NB4 (cell line): Measurements from ENCODE around the gene HSPBP1.

ENCODE experiments used
- POLR2A ChIP-seq: IDR thresholded peaks from 2 replicates; pipeline ENCODE4 v1.6.1; 2011; ENCODE audit warnings: mild to moderate bottlenecking; ENCODE audit not compliant: insufficient read length; ENCODE audit errors: extremely low read depth
- TF ChIP-seq, protein P1 (sequence below): IDR thresholded peaks from one replicate; pipeline ENCODE4 v1.5.1; 2012; ENCODE audit warnings: low read depth, low read length
- TF ChIP-seq, protein P2 (sequence below): IDR thresholded peaks from 2 replicates; pipeline ENCODE4 v1.6.1; 2011; ENCODE audit warnings: low read depth, low read length

DNA sequence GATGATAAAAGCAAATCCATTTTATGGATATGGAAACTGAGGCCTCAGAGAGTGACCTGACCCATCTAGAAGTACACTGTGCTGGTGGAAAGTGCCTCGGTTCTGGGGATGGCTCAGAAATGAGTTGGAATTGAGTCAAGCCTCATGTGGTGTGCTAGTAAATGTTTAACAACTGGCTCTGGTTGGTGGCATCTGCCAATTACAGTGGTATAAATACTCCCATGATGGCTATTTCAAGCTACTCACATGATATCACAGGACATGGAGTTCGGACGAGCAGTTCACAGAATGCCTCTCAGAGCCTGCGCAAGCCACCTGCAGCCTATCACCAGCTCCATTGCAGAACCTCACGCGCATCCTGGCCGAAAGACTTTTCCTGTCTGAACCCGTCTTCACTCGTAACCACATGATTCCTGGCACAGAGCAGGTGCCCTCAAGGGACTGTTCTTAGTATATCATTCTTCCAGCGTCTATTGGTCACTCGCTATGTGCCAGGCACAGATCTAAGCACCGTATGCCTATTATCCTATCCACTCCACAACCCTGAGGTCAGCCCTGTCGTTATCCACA lies 36.1 kb upstream of the HSPBP1 start:
- TF ChIP-seq, protein P1, sequence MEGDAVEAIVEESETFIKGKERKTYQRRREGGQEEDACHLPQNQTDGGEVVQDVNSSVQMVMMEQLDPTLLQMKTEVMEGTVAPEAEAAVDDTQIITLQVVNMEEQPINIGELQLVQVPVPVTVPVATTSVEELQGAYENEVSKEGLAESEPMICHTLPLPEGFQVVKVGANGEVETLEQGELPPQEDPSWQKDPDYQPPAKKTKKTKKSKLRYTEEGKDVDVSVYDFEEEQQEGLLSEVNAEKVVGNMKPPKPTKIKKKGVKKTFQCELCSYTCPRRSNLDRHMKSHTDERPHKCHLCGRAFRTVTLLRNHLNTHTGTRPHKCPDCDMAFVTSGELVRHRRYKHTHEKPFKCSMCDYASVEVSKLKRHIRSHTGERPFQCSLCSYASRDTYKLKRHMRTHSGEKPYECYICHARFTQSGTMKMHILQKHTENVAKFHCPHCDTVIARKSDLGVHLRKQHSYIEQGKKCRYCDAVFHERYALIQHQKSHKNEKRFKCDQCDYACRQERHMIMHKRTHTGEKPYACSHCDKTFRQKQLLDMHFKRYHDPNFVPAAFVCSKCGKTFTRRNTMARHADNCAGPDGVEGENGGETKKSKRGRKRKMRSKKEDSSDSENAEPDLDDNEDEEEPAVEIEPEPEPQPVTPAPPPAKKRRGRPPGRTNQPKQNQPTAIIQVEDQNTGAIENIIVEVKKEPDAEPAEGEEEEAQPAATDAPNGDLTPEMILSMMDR, result no peak
- TF ChIP-seq POLR2A, result no peak
- TF ChIP-seq, protein P2, sequence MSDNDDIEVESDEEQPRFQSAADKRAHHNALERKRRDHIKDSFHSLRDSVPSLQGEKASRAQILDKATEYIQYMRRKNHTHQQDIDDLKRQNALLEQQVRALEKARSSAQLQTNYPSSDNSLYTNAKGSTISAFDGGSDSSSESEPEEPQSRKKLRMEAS, result no peak
